Smooth muscle cell (in vitro differentiated cells): ENCODE measurements around the gene BEGAIN. TPM values are rescaled to one million over a fixed set of nuclear protein-coding genes. Genes with fewer than 3 reads are reported as not detected.

Experiments used
- DNase-seq: peaks from one replicate; lab custom pipeline; 2025; ENCODE audit not compliant: unreplicated experiment; lab: John Stamatoyannopoulos, UW
- H2AFZ ChIP-seq: fragments of 200-600 bp; sonication (generic); 2 replicates; pipeline ENCODE4 v1.6.0; 2016; ENCODE audit warnings: antibody characterized with exemption, low read depth, mild to moderate bottlenecking
- H3F3A ChIP-seq: fragments of 200-600 bp; sonication (generic); 2 replicates; pipeline ENCODE4 v1.6.0; 2017; ENCODE audit warnings: antibody characterized with exemption, low read depth
- H3K27ac ChIP-seq: fragments of 200-600 bp; sonication (generic); 2 replicates; pipeline ENCODE4 v1.5.1; 2016; ENCODE audit warnings: low read depth, mild to moderate bottlenecking
- H3K27me3 ChIP-seq: fragments of 200-600 bp; sonication (generic); 2 replicates; pipeline ENCODE4 v1.6.1; 2016; ENCODE audit warnings: low read depth, mild to moderate bottlenecking
- H3K36me3 ChIP-seq: fragments of 200-600 bp; sonication (generic); 2 replicates; pipeline ENCODE4 v1.5.1; 2016; ENCODE audit warnings: low read depth
- H3K4me1 ChIP-seq: fragments of 200-600 bp; sonication (generic); 2 replicates; pipeline ENCODE4 v1.5.1; 2016; ENCODE audit warnings: low read depth
- H3K4me2 ChIP-seq: fragments of 200-600 bp; sonication (generic); 2 replicates; pipeline ENCODE4 v1.6.0; 2016; ENCODE audit warnings: mild to moderate bottlenecking
- H3K4me3 ChIP-seq: fragments of 200-600 bp; sonication (generic); 2 replicates; pipeline ENCODE4 v1.5.1; 2016; ENCODE audit warnings: mild to moderate bottlenecking
- H3K79me2 ChIP-seq: fragments of 200-600 bp; sonication (generic); 2 replicates; pipeline ENCODE4 v1.6.0; 2016; ENCODE audit warnings: low read depth, mild to moderate bottlenecking
- H3K9ac ChIP-seq: fragments of 200-600 bp; sonication (generic); 2 replicates; pipeline ENCODE4 v1.6.0; 2016; ENCODE audit warnings: low read depth
- H3K9me3 ChIP-seq: fragments of 200-600 bp; sonication (generic); replicated peaks from 2 replicates; pipeline ENCODE4 v1.5.1; 2016; ENCODE audit warnings: low read depth
- H4K20me1 ChIP-seq: fragments of 200-600 bp; sonication (generic); 2 replicates; pipeline ENCODE4 v1.6.0; 2016; ENCODE audit warnings: low read depth
- WGBS: methylation state at CpG from one replicate; pipeline ENCODE4 v1.1.7; 2016; ENCODE audit warnings: low lambda C conversion rate; 5-methylcytosine and 5-hydroxymethylcytosine counted together
- polyA plus RNA-seq: library from polyadenylated mRNA; unstranded; fragments of >200 nt; fragmentation: Nextera tagmentation; extraction: Ambion mirVana; gene quantifications from 2 replicates; pipeline ENCODE4 v1.2.1, GENCODE V29; 2016
- total RNA-seq: library from RNA; depleted of rRNA; stranded (reverse); fragments of >200 nt; gene quantifications from 2 replicates; pipeline ENCODE4 v1.2.3, GENCODE V29; 2014
- TF ChIP-seq, protein P1 (sequence below): fragments of 200-600 bp; sonication (generic); IDR thresholded peaks from 2 replicates; pipeline ENCODE4 v1.5.1; 2017; ENCODE audit warnings: borderline replicate concordance, mild to moderate bottlenecking, antibody characterized with exemption; ENCODE audit not compliant: insufficient read depth, poor library complexity, severe bottlenecking

BEGAIN gene
- total and polyA plus RNA-seq, 2 experiments from 2014 or later = 4.7 to 11.7 TPM

DNA sequence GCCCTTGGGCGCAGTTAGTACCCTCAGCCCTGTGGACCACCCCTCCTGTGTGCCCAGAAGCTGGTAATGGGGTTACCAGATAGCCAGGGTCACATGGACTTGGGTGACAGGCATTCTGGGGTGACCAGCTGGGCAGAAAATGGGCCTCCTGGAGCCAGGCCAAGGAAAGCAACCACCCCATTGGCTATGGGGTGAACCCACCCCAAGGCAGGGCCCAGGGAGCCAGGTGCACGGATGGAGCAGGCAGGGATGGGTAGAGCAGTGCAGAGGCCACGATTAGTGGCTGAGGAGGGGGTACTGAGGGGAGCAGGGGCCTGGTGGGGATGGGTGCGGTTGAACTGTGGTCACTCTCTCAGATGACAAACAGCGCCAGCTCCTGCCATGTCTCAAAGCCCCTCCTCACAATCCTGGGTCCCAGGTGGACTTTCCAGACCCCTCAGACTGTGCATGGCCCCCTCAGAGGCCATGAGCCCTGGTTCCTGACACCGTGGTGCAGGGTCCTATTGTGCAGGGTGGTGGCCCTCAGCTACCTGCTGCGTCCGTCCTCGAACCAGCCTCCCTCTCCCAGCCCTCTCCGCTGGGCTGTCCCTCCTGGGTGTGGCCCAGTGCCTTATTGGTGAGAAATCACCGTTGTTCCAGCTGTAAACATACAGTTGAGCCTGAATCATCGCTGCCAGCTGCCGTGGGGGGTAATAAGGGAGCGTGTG lies 23.4 kb upstream of the BEGAIN start:
- Histone ChIP-seq H3K9ac (no peak overlapping the region), H3K4me1 (peaks cover 7% of the 10 kb centered on the region), H3K27ac (no peak overlapping the region), H3K79me2 (no peaks in the 10 kb centered on the region), H3K9me3 (no peaks in the 10 kb centered on the region), H2AFZ (no peak overlapping the region), H3K4me2 (no peak overlapping the region), H3K4me3 (no peak overlapping the region), H3F3A (no peaks in the 10 kb centered on the region), H3K27me3 (no peaks in the 10 kb centered on the region), H3K36me3 (no peaks in the 10 kb centered on the region), H4K20me1 (no peaks in the 10 kb centered on the region)
- TF ChIP-seq, protein P1, sequence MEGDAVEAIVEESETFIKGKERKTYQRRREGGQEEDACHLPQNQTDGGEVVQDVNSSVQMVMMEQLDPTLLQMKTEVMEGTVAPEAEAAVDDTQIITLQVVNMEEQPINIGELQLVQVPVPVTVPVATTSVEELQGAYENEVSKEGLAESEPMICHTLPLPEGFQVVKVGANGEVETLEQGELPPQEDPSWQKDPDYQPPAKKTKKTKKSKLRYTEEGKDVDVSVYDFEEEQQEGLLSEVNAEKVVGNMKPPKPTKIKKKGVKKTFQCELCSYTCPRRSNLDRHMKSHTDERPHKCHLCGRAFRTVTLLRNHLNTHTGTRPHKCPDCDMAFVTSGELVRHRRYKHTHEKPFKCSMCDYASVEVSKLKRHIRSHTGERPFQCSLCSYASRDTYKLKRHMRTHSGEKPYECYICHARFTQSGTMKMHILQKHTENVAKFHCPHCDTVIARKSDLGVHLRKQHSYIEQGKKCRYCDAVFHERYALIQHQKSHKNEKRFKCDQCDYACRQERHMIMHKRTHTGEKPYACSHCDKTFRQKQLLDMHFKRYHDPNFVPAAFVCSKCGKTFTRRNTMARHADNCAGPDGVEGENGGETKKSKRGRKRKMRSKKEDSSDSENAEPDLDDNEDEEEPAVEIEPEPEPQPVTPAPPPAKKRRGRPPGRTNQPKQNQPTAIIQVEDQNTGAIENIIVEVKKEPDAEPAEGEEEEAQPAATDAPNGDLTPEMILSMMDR = no peak
- DNase-seq = no peak
- 80% methylated on average over 12 of the region's 14 CpGs for WGBS

- Histone ChIP-seq H4K20me1 (no peaks in the 10 kb centered on the region), H3K4me3 (no peak overlapping the region), H2AFZ (no peak overlapping the region), H3K27me3 (no peaks in the 10 kb centered on the region), H3K4me1 (peaks cover 10% of the 10 kb centered on the region), H3K36me3 (no peaks in the 10 kb centered on the region), H3K27ac (no peak overlapping the region), H3K4me2 (no peak overlapping the region), H3K9me3 (no peaks in the 10 kb centered on the region), H3K79me2 (no peaks in the 10 kb centered on the region), H3K9ac (no peak overlapping the region), H3F3A (no peaks in the 10 kb centered on the region)
- no peak for DNase-seq
- WGBS = 96% methylated on average over 13 of the region's 13 CpGs
- TF ChIP-seq, protein P1 = no peak
These were observed 22.7 kb upstream of the BEGAIN start for GRCh38 chr14:100609941-100610391.

- Histone ChIP-seq H3K4me1 (peaks cover 10% of the 10 kb centered on the region), H3K4me2 (no peak overlapping the region), H3K27ac (no peak overlapping the region), H4K20me1 (no peaks in the 10 kb centered on the region), H3K9ac (no peak overlapping the region), H3K79me2 (no peaks in the 10 kb centered on the region), H3K4me3 (no peak overlapping the region), H3F3A (no peaks in the 10 kb centered on the region), H2AFZ (no peak overlapping the region), H3K9me3 (no peaks in the 10 kb centered on the region), H3K27me3 (no peaks in the 10 kb centered on the region), H3K36me3 (no peaks in the 10 kb centered on the region)
- 91% methylated on average over 13 of the region's 14 CpGs for WGBS
- DNase-seq = no peak
- TF ChIP-seq, protein P1 = no peak
These were observed 22.2 kb upstream of the BEGAIN start for GRCh38 chr14:100609331-100609870.
